OCI-LY3 (cell line): ENCODE results near the gene TF.

Experiments used
- H2AFZ ChIP-seq: fragments of 200-600, 300-600 bp; shearing (Covaris generic); 2 replicates; pipeline ENCODE4 v1.6.0; 2014; ENCODE audit warnings: antibody characterized with exemption, low read depth, low read length
- H3K27ac ChIP-seq: fragments of 200-600, 300-600 bp; sonication (generic); 2 replicates; pipeline ENCODE4 v1.5.1; 2014; ENCODE audit warnings: mild to moderate bottlenecking, low read length, moderate library complexity, mixed read lengths
- H3K27me3 ChIP-seq: fragments of 200-600, 300-600 bp; sonication (generic); 2 replicates; pipeline ENCODE4 v1.6.1; 2014; ENCODE audit warnings: low read depth, low read length, mixed read lengths
- H3K36me3 ChIP-seq: fragments of 200-600, 300-600 bp; sonication (generic); replicated peaks from 2 replicates; pipeline ENCODE3; 2014; ENCODE audit warnings: low read depth, low read length, mixed read lengths
- H3K4me1 ChIP-seq: fragments of 300-600, 200-600 bp; sonication (generic); 2 replicates; pipeline ENCODE4 v1.6.1; 2014; ENCODE audit warnings: low read length, mixed read lengths
- H3K4me2 ChIP-seq: fragments of 200-600, 300-600 bp; sonication (generic); 2 replicates; pipeline ENCODE4 v1.6.1; 2014; ENCODE audit warnings: low read length, mixed read lengths
- H3K4me3 ChIP-seq: fragments of 300-600, 200-600 bp; sonication (generic); 2 replicates; pipeline ENCODE4 v1.5.1; 2014; ENCODE audit warnings: antibody characterized with exemption, mild to moderate bottlenecking, low read length, moderate library complexity
- H3K79me2 ChIP-seq: fragments of 300-600, 200-600 bp; shearing (Covaris generic); 2 replicates; pipeline ENCODE4 v1.6.1; 2014; ENCODE audit warnings: mild to moderate bottlenecking, low read length, mixed read lengths
- H3K9ac ChIP-seq: fragments of 300-600, 200-600 bp; shearing (Covaris generic); 2 replicates; pipeline ENCODE4 v1.6.0; 2014; ENCODE audit warnings: mild to moderate bottlenecking, low read length, moderate library complexity
- H3K9me3 ChIP-seq: fragments of 200-600, 300-600 bp; shearing (Covaris generic); 2 replicates; pipeline ENCODE4 v1.6.1; 2014; ENCODE audit warnings: low read length, mixed read lengths; ENCODE audit not compliant: insufficient read depth
- H4K20me1 ChIP-seq: fragments of 200-600, 300-600 bp; sonication (generic); 2 replicates; pipeline ENCODE4 v1.6.1; 2016; ENCODE audit warnings: low read length, mixed read lengths; ENCODE audit not compliant: insufficient read depth
- EZH2phosphoT487 ChIP-seq: fragments of 200-600 bp; shearing (Covaris generic); IDR thresholded peaks from 2 replicates; pipeline ENCODE4 v1.6.1; 2018; ENCODE audit warnings: antibody characterized with exemption, mixed run types, low read depth
- TF ChIP-seq, protein P1 (sequence below): fragments of 200-600, 300-600 bp; sonication (generic); IDR thresholded peaks from 2 replicates; pipeline ENCODE4 v1.5.1; 2014; ENCODE audit warnings: antibody characterized with exemption, low read length, low read depth

The TF gene

DNA sequence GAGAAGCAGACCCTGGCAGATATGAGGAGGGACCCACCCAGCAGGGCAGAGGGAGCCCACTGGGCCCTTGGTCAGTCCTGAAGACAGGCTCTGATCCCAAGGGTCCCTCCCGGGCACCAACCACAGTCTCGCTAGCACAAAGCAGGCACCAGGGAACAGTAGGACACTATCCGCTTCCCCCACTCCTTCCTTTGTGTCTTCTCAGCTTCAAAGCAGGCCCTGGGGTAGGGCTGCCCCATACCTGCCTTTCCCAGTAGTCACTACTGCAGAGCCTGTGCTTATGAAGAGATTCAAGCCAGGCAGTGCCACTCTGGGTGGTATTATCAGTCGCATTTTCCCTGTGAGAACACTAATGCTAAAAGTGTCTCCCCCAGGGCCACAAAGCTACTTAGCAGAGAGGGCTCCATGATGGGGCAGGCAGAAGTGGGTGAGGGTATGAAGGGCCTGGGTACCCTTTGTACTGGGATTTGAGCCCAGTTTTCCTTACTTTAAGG lies 92.2 kb downstream of the TF start:
- no peaks in the 10 kb centered on the region for H3K4me1 ChIP-seq
- no peak overlapping the region for H3K9ac ChIP-seq
- no peak overlapping the region for H3K4me2 ChIP-seq
- H3K36me3 ChIP-seq = no peaks in the 10 kb centered on the region
- TF ChIP-seq, protein P1, sequence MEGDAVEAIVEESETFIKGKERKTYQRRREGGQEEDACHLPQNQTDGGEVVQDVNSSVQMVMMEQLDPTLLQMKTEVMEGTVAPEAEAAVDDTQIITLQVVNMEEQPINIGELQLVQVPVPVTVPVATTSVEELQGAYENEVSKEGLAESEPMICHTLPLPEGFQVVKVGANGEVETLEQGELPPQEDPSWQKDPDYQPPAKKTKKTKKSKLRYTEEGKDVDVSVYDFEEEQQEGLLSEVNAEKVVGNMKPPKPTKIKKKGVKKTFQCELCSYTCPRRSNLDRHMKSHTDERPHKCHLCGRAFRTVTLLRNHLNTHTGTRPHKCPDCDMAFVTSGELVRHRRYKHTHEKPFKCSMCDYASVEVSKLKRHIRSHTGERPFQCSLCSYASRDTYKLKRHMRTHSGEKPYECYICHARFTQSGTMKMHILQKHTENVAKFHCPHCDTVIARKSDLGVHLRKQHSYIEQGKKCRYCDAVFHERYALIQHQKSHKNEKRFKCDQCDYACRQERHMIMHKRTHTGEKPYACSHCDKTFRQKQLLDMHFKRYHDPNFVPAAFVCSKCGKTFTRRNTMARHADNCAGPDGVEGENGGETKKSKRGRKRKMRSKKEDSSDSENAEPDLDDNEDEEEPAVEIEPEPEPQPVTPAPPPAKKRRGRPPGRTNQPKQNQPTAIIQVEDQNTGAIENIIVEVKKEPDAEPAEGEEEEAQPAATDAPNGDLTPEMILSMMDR = no peak
- TF ChIP-seq EZH2phosphoT487 = no peak
- no peaks in the 10 kb centered on the region for H4K20me1 ChIP-seq
- H3K27me3 ChIP-seq = peaks cover 3% of the 10 kb centered on the region
- no peak overlapping the region for H3K4me3 ChIP-seq
- H3K9me3 ChIP-seq = no peaks in the 10 kb centered on the region
- H3K79me2 ChIP-seq = no peaks in the 10 kb centered on the region
- H3K27ac ChIP-seq = no peak overlapping the region
- no peak overlapping the region for H2AFZ ChIP-seq

DNA sequence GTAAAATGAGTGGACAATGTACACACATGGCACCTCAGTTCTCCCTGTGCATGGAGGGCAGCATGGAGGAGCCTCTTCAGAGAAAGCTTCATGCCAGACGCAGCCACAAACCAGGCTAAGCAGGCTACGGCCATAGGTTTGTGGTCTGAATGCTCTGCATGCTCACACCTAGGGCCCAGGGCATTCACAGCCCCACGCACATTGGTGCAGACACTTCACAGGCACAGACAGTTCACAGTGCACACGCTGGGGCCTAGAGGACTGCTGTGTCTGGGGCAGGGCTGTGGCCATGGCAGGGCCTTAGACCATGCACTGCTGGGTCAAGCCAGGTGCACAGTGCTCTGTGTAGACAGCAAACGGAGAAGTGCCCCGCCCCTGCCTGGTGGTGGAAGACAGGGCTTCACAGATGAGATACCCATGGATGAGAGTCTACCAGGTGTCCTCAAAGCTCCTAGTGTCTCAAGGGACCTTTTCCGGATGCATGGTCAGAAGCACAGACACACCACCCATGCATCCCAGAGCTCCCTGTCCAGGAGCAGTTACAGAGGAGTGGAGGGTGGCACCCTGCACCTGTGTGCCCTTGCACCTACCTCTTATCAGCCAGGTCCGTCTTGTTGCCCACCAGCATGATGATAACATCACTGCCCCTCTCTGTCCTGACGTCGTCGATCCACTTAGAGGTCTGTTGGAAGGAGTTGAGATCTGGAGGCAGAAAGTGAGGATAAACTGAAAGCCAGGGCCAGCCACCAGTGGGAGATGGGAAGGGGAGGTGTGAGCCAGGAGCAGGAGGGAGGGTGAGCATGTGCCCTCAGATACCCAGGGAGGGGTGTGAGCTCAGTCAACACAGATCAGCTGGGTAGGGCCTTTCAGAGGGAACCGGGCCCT lies 93.0 kb downstream of the TF start:
- H3K9me3 ChIP-seq = no peaks in the 10 kb centered on the region
- no peak overlapping the region for H3K4me3 ChIP-seq
- no peaks in the 10 kb centered on the region for H3K4me1 ChIP-seq

DNA sequence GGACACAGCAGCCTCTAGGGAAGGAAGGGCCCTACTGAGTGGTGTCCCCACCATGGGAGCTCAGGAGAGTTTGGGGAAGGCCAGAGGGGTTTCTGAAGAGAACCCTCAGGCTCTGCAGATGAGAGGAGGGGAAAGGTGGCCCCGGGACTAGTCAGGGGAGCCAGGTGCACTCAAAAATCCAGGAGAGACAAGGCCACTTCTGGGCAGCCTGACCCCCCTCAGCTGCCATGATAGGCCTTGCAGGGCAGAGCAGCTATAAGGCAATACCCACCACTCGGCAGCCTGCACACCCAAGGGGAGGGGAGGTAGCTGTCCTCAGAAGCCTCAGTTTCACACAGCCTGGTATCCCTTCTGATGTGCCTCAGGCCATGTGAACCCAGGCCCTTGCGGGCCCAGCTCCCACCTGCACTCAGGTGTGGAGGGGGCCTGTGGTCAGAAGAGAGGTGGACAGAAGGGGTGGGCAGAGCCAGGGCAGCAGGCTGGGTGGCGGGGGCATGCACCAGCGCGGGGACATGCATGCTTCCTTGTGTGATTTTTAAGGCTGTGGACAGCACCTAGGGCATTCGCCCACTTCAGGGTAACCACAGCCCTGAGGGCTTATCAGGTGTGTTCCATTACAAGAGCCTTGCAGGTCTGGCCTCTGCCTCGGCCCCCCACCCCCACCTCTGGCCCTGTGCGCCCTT lies 94.0 kb downstream of the TF start:
- no peaks in the 10 kb centered on the region for H3K9me3 ChIP-seq
- no peaks in the 10 kb centered on the region for H3K36me3 ChIP-seq
- H4K20me1 ChIP-seq = no peaks in the 10 kb centered on the region
- no peak overlapping the region for H3K27ac ChIP-seq
- no peak overlapping the region for H2AFZ ChIP-seq
- H3K9ac ChIP-seq = no peak overlapping the region
- no peaks in the 10 kb centered on the region for H3K79me2 ChIP-seq
- H3K4me3 ChIP-seq = no peak overlapping the region
- H3K4me2 ChIP-seq = no peak overlapping the region
- TF ChIP-seq, protein P1 = no peak
- TF ChIP-seq EZH2phosphoT487 = no peak
- no peaks in the 10 kb centered on the region for H3K4me1 ChIP-seq
- peaks cover 8% of the 10 kb centered on the region for H3K27me3 ChIP-seq

More for the DNA sequence above, 93.0 kb downstream of the TF start:
- Histone ChIP-seq H2AFZ (no peak overlapping the region), H3K36me3 (no peaks in the 10 kb centered on the region), H3K79me2 (no peaks in the 10 kb centered on the region), H3K27me3 (peaks cover 8% of the 10 kb centered on the region), H3K9ac (no peak overlapping the region), H4K20me1 (no peaks in the 10 kb centered on the region), H3K4me2 (no peak overlapping the region), H3K27ac (no peak overlapping the region)
- TF ChIP-seq, protein P1 = no peak
- TF ChIP-seq EZH2phosphoT487 = no peak

DNA sequence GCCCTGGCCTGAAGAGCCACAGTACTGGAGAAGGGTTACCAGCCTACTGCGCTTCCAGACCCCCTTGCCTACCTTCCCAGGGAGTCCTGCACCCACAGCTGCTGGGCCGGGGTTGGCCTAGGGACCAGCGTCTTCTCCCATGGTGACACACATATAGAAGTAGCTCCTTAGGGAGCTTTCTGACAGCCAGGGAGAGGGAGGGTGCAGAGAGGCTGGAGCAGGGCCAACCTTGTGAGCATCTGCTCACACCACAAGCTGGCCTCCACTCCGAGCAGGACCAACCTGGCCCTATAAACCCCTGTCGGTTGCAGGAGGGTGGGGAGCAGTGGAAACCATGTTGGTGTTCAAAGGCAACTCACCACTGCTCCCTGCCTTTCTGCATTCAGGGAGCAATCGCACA lies 94.6 kb downstream of the TF start:
- no peak overlapping the region for H3K4me3 ChIP-seq
- TF ChIP-seq, protein P1 = no peak
- no peak for TF ChIP-seq EZH2phosphoT487
- no peaks in the 10 kb centered on the region for H3K79me2 ChIP-seq
- H3K4me1 ChIP-seq = no peaks in the 10 kb centered on the region
- H3K9ac ChIP-seq = no peak overlapping the region
- no peak overlapping the region for H2AFZ ChIP-seq
- H3K27me3 ChIP-seq = peaks cover 8% of the 10 kb centered on the region
- H3K36me3 ChIP-seq = no peaks in the 10 kb centered on the region
- no peak overlapping the region for H3K4me2 ChIP-seq
- no peaks in the 10 kb centered on the region for H3K9me3 ChIP-seq
- no peaks in the 10 kb centered on the region for H4K20me1 ChIP-seq
- H3K27ac ChIP-seq = no peak overlapping the region
